Measurements from ENCODE around the gene AMY2B. TPM values are rescaled to one million over a fixed set of nuclear protein-coding genes. Genes with fewer than 3 reads are reported as not detected.
"Not testable (repeated sequence)": the region's sequence is repeated elsewhere in the genome, so short reads cannot be mapped to it uniquely, and the experiment has no call there.

Gene AMY2B
- total and polyA plus RNA-seq, 2 of the 13 experiments (the other 11 are each of a cell fraction or from before 2014, with no cell fraction given), result 1.3 to 1.9 TPM

- POLR2A ChIA-PET, result no interaction called here
- H3K4me1 ChIP-seq (ENCODE audit: insufficient read depth, low read length), result peaks cover 16% of the 10 kb centered on the region
- DNase-seq (ENCODE audit: low spot score), result peak; percentile 22
- H3K4me2 ChIP-seq (ENCODE audit: low read depth, low read length), result no peak overlapping the region
- BruUV-seq (replicated peaks), result no TSS peak
- peak; percentile 91 for ATAC-seq
- FAIRE-seq, result peak; percentile 56
- CTCF ChIA-PET (ENCODE audit: low intra/inter-chr PET ratio, low total read pairs), result no interaction called here
- no peaks in the 10 kb centered on the region for H3K36me3 ChIP-seq (replicated peaks in 1 of 2; ENCODE audit: control insufficient read depth in 1 of 2, insufficient read depth in 2 of 2, low read length in 2 of 2)
- no peaks in the 10 kb centered on the region for H3K9me3 ChIP-seq (ENCODE audit: low read length)
- H4K20me1 ChIP-seq (ENCODE audit: insufficient read depth, low read length), result no peaks in the 10 kb centered on the region
- TF ChIP-seq HNF1A (IDR thresholded peaks at IDR 0.05; ENCODE audit: low read depth) (0 out of 2 replicates have a peak, but pooled peaks have one; percentile 27), HNF1A (CRISPR knock-in tag; IDR thresholded peaks at IDR 0.05; ENCODE audit: borderline replicate concordance) (no peak), TFDP1 (CRISPR knock-in tag; IDR thresholded peaks at IDR 0.05; ENCODE audit: borderline replicate concordance) (no peak), ZNF552 (CRISPR knock-in tag; IDR thresholded peaks at IDR 0.05; ENCODE audit: borderline replicate concordance) (no peak), HNF4A (CRISPR knock-in tag; IDR thresholded peaks at IDR 0.05) (peak; percentile 13; the same call in 1 of the 2 replicates), ARID3A (IDR thresholded peaks at IDR 0.05; ENCODE audit: low read depth, low read length) (0 out of 2 replicates have a peak, but pooled peaks have one; percentile 30), ARNTL (CRISPR knock-in tag; IDR thresholded peaks at IDR 0.05) (no peak)
- H3K27ac ChIP-seq (ENCODE audit: extremely low read length, insufficient read depth, low read length), result no peak overlapping the region
- H2AFZ ChIP-seq (ENCODE audit: low read length), result no peak overlapping the region
- intact Hi-C loops (cut with micrococcal nuclease; ENCODE audit: unreplicated experiment), result no loop called here
- H3K4me3 ChIP-seq (replicated peaks in 1 of 3; ENCODE audit: insufficient read depth in 1 of 3, low read depth in 2 of 3, low read length in 3 of 3), result no peak overlapping the region
- H3K9ac ChIP-seq (ENCODE audit: insufficient read depth, low read depth, low read length), result no peak overlapping the region
- in situ Hi-C loops (cut with HindIII; ENCODE audit: extremely low pct_ligation_motif_present, low pct_unique_long_range_greater_than_20kb), result no loop called here
- no peaks in the 10 kb centered on the region for H3K27me3 ChIP-seq (ENCODE audit: control insufficient read depth in 1 of 2, insufficient read depth in 2 of 2, low read length in 2 of 2)
- H3K79me2 ChIP-seq (ENCODE audit: insufficient read depth, low read length), result no peaks in the 10 kb centered on the region
Observed at GRCh38 chr1:103560427-103560826, 11.0 kb upstream of the AMY2B start.

- H3K4me2 ChIP-seq (ENCODE audit: low read depth, low read length); H3K9me3 ChIP-seq (ENCODE audit: low read length); H3K4me3 ChIP-seq (replicated peaks in 1 of 3; ENCODE audit: insufficient read depth in 1 of 3, low read depth in 2 of 3, low read length in 3 of 3); BruUV-seq (replicated peaks); DNase-seq (ENCODE audit: low spot score); H3K36me3 ChIP-seq (replicated peaks in 1 of 2; ENCODE audit: control insufficient read depth in 1 of 2, insufficient read depth in 2 of 2, low read length in 2 of 2); ATAC-seq; H3K27ac ChIP-seq (ENCODE audit: extremely low read length, insufficient read depth, low read length); H3K9ac ChIP-seq (ENCODE audit: insufficient read depth, low read depth, low read length); POLR2A ChIA-PET; FAIRE-seq; H3K27me3 ChIP-seq (ENCODE audit: control insufficient read depth in 1 of 2, insufficient read depth in 2 of 2, low read length in 2 of 2); intact Hi-C loops (cut with micrococcal nuclease; ENCODE audit: unreplicated experiment); H3K79me2 ChIP-seq (ENCODE audit: insufficient read depth, low read length); in situ Hi-C loops (cut with HindIII; ENCODE audit: extremely low pct_ligation_motif_present, low pct_unique_long_range_greater_than_20kb); H4K20me1 ChIP-seq (ENCODE audit: insufficient read depth, low read length); CTCF ChIA-PET (ENCODE audit: low intra/inter-chr PET ratio, low total read pairs); H2AFZ ChIP-seq (ENCODE audit: low read length): not testable (repeated sequence)
- WGBS (ENCODE audit: low lambda C conversion rate), result 96% methylated on average over 3 of the region's 3 CpGs
- H3K4me1 ChIP-seq (ENCODE audit: insufficient read depth, low read length), result peaks cover 16% of the 10 kb centered on the region
Observed at GRCh38 chr1:103561124-103561523, 10.3 kb upstream of the AMY2B start.

Data from HepG2 (cell line).